K562 (cell line): Measurements from ENCODE around the gene CS. TPM values are rescaled to one million over a fixed set of nuclear protein-coding genes. Genes with fewer than 3 reads are reported as not detected.

Experiments
- ASH1L ChIP-seq: fragments of 450-650 bp; IDR thresholded peaks from 2 replicates; pipeline ENCODE4 v1.6.1; 2018; ENCODE audit warnings: borderline replicate concordance, mild to moderate bottlenecking, low read depth; ENCODE audit not compliant: partially characterized antibody
- CBFA2T2 ChIP-seq: fragments of 450-650 bp; conservative IDR thresholded peaks from 2 replicates; pipeline ENCODE4 v1.6.1; 2017; ENCODE audit warnings: mild to moderate bottlenecking
- CCNT2 ChIP-seq: IDR thresholded peaks from 2 replicates; pipeline ENCODE4 v1.6.1; 2011; ENCODE audit warnings: borderline replicate concordance, low read depth, mild to moderate bottlenecking, moderate library complexity, mixed read lengths, low read length; ENCODE audit not compliant: insufficient read length; ENCODE audit errors: extremely low read depth
- DIDO1 ChIP-seq: fragments of 450-650 bp; IDR thresholded peaks from 2 replicates; pipeline ENCODE4 v1.6.1; 2016; ENCODE audit warnings: low read depth, missing biosample characterization, missing genetic modification characterization
- EP300 ChIP-seq: IDR thresholded peaks from 2 replicates; pipeline ENCODE4 v1.6.1; 2012; ENCODE audit warnings: low read length, improper control_type of control experiment
- GATAD2B ChIP-seq: fragments of 450-650 bp; IDR thresholded peaks from 2 replicates; pipeline ENCODE4 v1.6.1; 2017; ENCODE audit warnings: mild to moderate bottlenecking, borderline replicate concordance
- HNRNPL ChIP-seq: fragments of 200-400 bp; formaldehyde crosslinking; IDR thresholded peaks from 2 replicates; pipeline ENCODE4 v1.6.1; 2017; ENCODE audit warnings: low read depth, mild to moderate bottlenecking, low read length
- KDM1A ChIP-seq, 2 experiments: fragments of 450-650 bp; IDR thresholded peaks; 2 replicates each; pipeline ENCODE4 v1.6.1; 2016; ENCODE audit warnings: mild to moderate bottlenecking in 2 of 2
- MLLT1 ChIP-seq, 2 experiments: fragments of 450-650 bp; IDR thresholded peaks; 2 replicates each; pipeline ENCODE4 v1.6.1; 2016
- PML ChIP-seq: IDR thresholded peaks from 2 replicates; pipeline ENCODE4 v1.6.1; 2012; ENCODE audit warnings: low read length, inconsistent platforms
- POLR2AphosphoS5 ChIP-seq: IDR thresholded peaks from 2 replicates; pipeline ENCODE4 v1.6.1; 2011; ENCODE audit warnings: mild to moderate bottlenecking, low read depth, low read length, moderate library complexity; ENCODE audit not compliant: control insufficient read depth, insufficient read depth
- POLR2B ChIP-seq: fragments of 450-650 bp; IDR thresholded peaks from 2 replicates; pipeline ENCODE4 v1.6.1; 2018; ENCODE audit warnings: low read depth; ENCODE audit not compliant: partially characterized antibody
- TCF7 ChIP-seq: sonication (generic); IDR thresholded peaks from 2 replicates; pipeline ENCODE4 v1.6.1; 2016; ENCODE audit warnings: antibody characterized with exemption, borderline replicate concordance
- TFAP4 ChIP-seq: sonication (generic); formaldehyde crosslinking; IDR thresholded peaks from 2 replicates; pipeline ENCODE4 v1.8.0; 2022; ENCODE audit warnings: missing genetic modification reagents, mild to moderate bottlenecking, moderate library complexity, borderline replicate concordance
- THAP12 ChIP-seq: fragments of 250-450 bp; sonication (Bioruptor Pico); IDR thresholded peaks from 2 replicates; pipeline ENCODE4 v1.9.0; 2021; ENCODE audit warnings: mild to moderate bottlenecking, inconsistent platforms
- ZBTB43 ChIP-seq: sonication (generic); formaldehyde crosslinking; IDR thresholded peaks from 2 replicates; pipeline ENCODE4 v1.8.0; 2023; ENCODE audit warnings: mild to moderate bottlenecking, missing genetic modification reagents
- ZNF184 ChIP-seq: sonication (generic); formaldehyde crosslinking; IDR thresholded peaks from 2 replicates; pipeline ENCODE4 v1.5.0; 2020; ENCODE audit warnings: missing genetic modification reagents
- ZNF384 ChIP-seq: IDR thresholded peaks from 2 replicates; pipeline ENCODE4 v1.6.1; 2012; ENCODE audit warnings: low read depth, low read length, improper control_type of control experiment
- ZNF639 ChIP-seq, 2 experiments: fragments of 200-800 bp in 1 of 2; sonication (Bioruptor generic) in 1 of 2; sonication (generic) in 1 of 2; formaldehyde crosslinking in 1 of 2; IDR thresholded peaks in 1 of 2; conservative IDR thresholded peaks in 1 of 2; 2 replicates each; pipeline versions ENCODE4 v1.5.0 to v1.6.1; 2016 to 2020; ENCODE audit warnings: missing compliant biosample characterization in 1 of 2, missing genetic modification characterization in 1 of 2, missing genetic modification reagents in 1 of 2
- polyA plus RNA-seq, 8 experiments: library from polyadenylated mRNA; depleted of rRNA in 4 of 8; stranded (reverse) in 5 of 8; unstranded in 3 of 8; fragments of >200 nt; fragmentation: Nextera tagmentation in 2 of 8; fragmentation: Illumina TruSeq in 1 of 8; extraction: Ambion mirVana in 2 of 8; extraction: Trizol in 1 of 8; gene quantifications; 2 replicates each; pipeline versions ENCODE4 v1.2.1 to v1.2.3, GENCODE V29; 2011 to 2014; ENCODE audit warnings: inconsistent platforms in 1 of 8, missing spikeins in 1 of 8
- total RNA-seq, 7 experiments: library from RNA; depleted of rRNA in 6 of 7; stranded (reverse); fragments of >200 nt in 6 of 7; fragmentation: Illumina TruSeq in 2 of 7; extraction: Trizol in 2 of 7; gene quantifications; 2 replicates each; pipeline versions ENCODE4 v1.2.1 to v1.2.3, GENCODE V29; 2011 to 2021; ENCODE audit warnings: low replicate concordance in 1 of 7

CS gene
- total and polyA plus RNA-seq, 9 of the 15 experiments (the other 6 are each of a cell fraction or from before 2014, with no cell fraction given): 99.9 to 390 (median 149) TPM

GRCh38 chr12:56336361-56337167, 36.4 kb upstream of the CS start (continued):
- TF ChIP-seq ZBTB43 (CRISPR knock-in tag) (no peak), POLR2B (peak; percentile 94), TCF7 (peak; percentile 90; the same call in 1 of the 2 replicates), ZNF384 (peak; percentile 73), CBFA2T2 (no peak), EP300 (peak; percentile 93), THAP12 (peak; percentile 55; the same call in 1 of the 2 replicates), MLLT1 (IDR thresholded peaks at IDR 0.05) (peak; percentile 64 to 76; a peak in 3 of 4 replicates), GATAD2B (no peak), ZNF184 (no peak), HNRNPL (no peak), PML (peak; percentile 12; the same call in 1 of the 2 replicates), ZNF639 (CRISPR knock-in tag; conservative IDR thresholded peaks at IDR 0.05 in 1 of 2, IDR thresholded peaks at IDR 0.05 in 1 of 2) (peak in 1 of 2 experiments; percentile 57; a peak in 1 of 4 replicates), ASH1L (peak; percentile 60), CCNT2 (peak; percentile 65), POLR2AphosphoS5 (peak; percentile 40), DIDO1 (tag) (no peak), KDM1A (IDR thresholded peaks at IDR 0.05) (0 out of 4 replicates have a peak, but pooled peaks of 1 of the 2 experiments have one; percentile 32), TFAP4 (CRISPR knock-in tag) (peak; percentile 63)
